ENCODE results near the gene TNP2. TPM values are rescaled to one million over a fixed set of nuclear protein-coding genes. Genes with fewer than 3 reads are reported as not detected.

The TNP2 gene
- polyA plus RNA-seq, 4 donors, result not detected

- H3K27me3 ChIP-seq (ENCODE audit: control insufficient read depth in 3 of 3, insufficient read depth in 3 of 3, low read length in 3 of 3), result peaks cover 0 to 2% (median 0%) of the 10 kb centered on the region in 3 donors
- DNase-seq, result no peak
- no peak overlapping the region for H3K27ac ChIP-seq (ENCODE audit: low read depth in 1 of 3, low read length in 2 of 3)
- H3K4me1 ChIP-seq (ENCODE audit: control insufficient read depth in 3 of 3, insufficient read depth in 2 of 3, low read depth in 1 of 3, low read length in 2 of 3), result no peaks in the 10 kb centered on the region
- H3K4me3 ChIP-seq (ENCODE audit: low read depth in 1 of 3, low read length in 3 of 3), result no peak overlapping the region
- FAIRE-seq, result no peak
- WGBS, 3 donors, result 62 to 88% (median 74%) methylated on average over 12 of the region's 12 CpGs
- no peaks in the 10 kb centered on the region for H3K9me3 ChIP-seq (ENCODE audit: control insufficient read depth in 2 of 2, insufficient read depth in 1 of 2, low read depth in 1 of 2, low read length in 1 of 2)
- no peaks in the 10 kb centered on the region for H3K36me3 ChIP-seq (ENCODE audit: control insufficient read depth in 3 of 3, insufficient read depth in 2 of 3, low read depth in 1 of 3, low read length in 3 of 3)
Observed at GRCh38 chr16:11242658-11243057, 26.5 kb downstream of the TNP2 start.

- FAIRE-seq, result no peak
Observed at GRCh38 chr16:11241480-11242204, 27.5 kb downstream of the TNP2 start.

GRCh38 chr16:11240636-11241473 is 28.3 kb downstream of the TNP2 start:
- Histone ChIP-seq H3K27ac (ENCODE audit: low read depth in 1 of 3, low read length in 2 of 3) (no peak overlapping the region), H3K27me3 (ENCODE audit: control insufficient read depth in 3 of 3, insufficient read depth in 3 of 3, low read length in 3 of 3) (peaks cover 0 to 2% (median 0%) of the 10 kb centered on the region in 3 donors), H3K9me3 (ENCODE audit: control insufficient read depth in 2 of 2, insufficient read depth in 1 of 2, low read depth in 1 of 2, low read length in 1 of 2) (no peaks in the 10 kb centered on the region), H3K36me3 (ENCODE audit: control insufficient read depth in 3 of 3, insufficient read depth in 2 of 3, low read depth in 1 of 3, low read length in 3 of 3) (no peaks in the 10 kb centered on the region), H3K4me3 (ENCODE audit: low read depth in 1 of 3, low read length in 3 of 3) (no peak overlapping the region), H3K4me1 (ENCODE audit: control insufficient read depth in 3 of 3, insufficient read depth in 2 of 3, low read depth in 1 of 3, low read length in 2 of 3) (peaks cover 0 to 1% (median 0%) of the 10 kb centered on the region in 3 donors)
- DNase-seq (peak in 1 of 2 donors; percentile 59), FAIRE-seq (no peak)
- WGBS, 3 donors, result 44 to 58% (median 55%) methylated on average over 10 of the region's 10 CpGs

More at GRCh38 chr16:11241480-11242204, 27.5 kb downstream of the TNP2 start:
- H3K27ac ChIP-seq (ENCODE audit: low read depth in 1 of 3, low read length in 2 of 3), result no peak overlapping the region
- WGBS, 3 donors, result 94 to 96% (median 95%) methylated on average over 5 of the region's 5 CpGs
- DNase-seq, result no peak
- H3K36me3 ChIP-seq (ENCODE audit: control insufficient read depth in 3 of 3, insufficient read depth in 2 of 3, low read depth in 1 of 3, low read length in 3 of 3), result no peaks in the 10 kb centered on the region
- no peak overlapping the region for H3K4me3 ChIP-seq (ENCODE audit: low read depth in 1 of 3, low read length in 3 of 3)
- H3K27me3 ChIP-seq (ENCODE audit: control insufficient read depth in 3 of 3, insufficient read depth in 3 of 3, low read length in 3 of 3), result peaks cover 0 to 2% (median 0%) of the 10 kb centered on the region in 3 donors
- H3K4me1 ChIP-seq (ENCODE audit: control insufficient read depth in 3 of 3, insufficient read depth in 2 of 3, low read depth in 1 of 3, low read length in 2 of 3), result no peaks in the 10 kb centered on the region
- H3K9me3 ChIP-seq (ENCODE audit: control insufficient read depth in 2 of 2, insufficient read depth in 1 of 2, low read depth in 1 of 2, low read length in 1 of 2), result no peaks in the 10 kb centered on the region

DNA sequence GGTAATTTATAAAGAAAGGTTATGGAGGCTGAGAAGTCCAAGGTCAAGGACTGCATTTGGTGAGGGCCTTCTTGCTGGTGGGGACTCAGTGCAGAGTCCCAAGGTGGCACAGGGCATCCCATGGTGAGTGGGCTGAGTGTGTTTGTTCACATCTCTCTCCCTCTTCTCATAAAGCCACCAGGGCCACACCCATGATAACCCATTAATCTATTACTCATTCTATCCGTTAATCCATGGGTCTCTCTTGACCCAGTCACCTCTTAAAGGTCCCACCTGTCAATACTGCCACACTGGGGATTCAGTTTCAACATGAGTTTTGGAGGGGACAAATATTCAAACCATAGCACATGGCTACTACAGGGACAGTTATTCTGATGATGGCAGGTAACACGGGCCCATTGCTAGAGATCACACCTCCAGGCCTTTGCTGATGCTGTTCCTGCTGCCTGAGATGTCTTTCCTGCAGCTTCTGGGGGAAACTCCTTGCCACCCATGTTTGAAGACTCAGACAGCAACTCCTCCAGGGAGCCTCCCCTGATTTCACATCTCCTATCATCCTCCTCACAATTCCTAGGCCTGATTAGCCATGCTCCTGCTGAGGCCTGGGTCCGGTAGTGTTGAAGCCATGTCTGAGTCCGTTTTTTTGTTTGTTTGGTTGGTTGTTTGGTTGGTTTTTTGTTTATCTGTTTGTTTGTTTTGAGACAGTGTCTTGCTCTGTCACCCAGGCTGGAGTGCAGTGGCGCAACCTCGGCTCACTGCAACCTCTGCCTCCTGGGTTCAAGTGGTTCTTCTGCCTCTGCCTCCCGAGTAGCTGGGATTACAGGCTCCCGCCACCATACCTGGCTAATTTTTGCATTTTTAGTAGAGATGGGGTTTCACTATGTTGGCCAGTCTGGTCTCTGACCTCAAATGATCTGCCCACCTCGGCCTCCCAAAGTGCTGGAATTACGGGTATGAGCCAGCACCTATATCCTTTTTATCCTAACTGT is 29.2 kb downstream of the TNP2 start:
- no peak overlapping the region for H3K4me3 ChIP-seq (ENCODE audit: low read depth in 1 of 3, low read length in 3 of 3)

GRCh38 chr16:11238272-11239202 is 30.6 kb downstream of the TNP2 start:
- FAIRE-seq (no peak), DNase-seq (no peak)
- 95 to 96% (median 96%) methylated on average over 15 of the region's 15 CpGs for WGBS, 3 donors
- Histone ChIP-seq H3K9me3 (ENCODE audit: control insufficient read depth in 2 of 2, insufficient read depth in 1 of 2, low read depth in 1 of 2, low read length in 1 of 2) (no peaks in the 10 kb centered on the region), H3K4me3 (ENCODE audit: low read depth in 1 of 3, low read length in 3 of 3) (no peak overlapping the region), H3K4me1 (ENCODE audit: control insufficient read depth in 3 of 3, insufficient read depth in 2 of 3, low read depth in 1 of 3, low read length in 2 of 3) (peaks cover 0 to 4% (median 0%) of the 10 kb centered on the region in 3 donors), H3K27me3 (ENCODE audit: control insufficient read depth in 3 of 3, insufficient read depth in 3 of 3, low read length in 3 of 3) (no peaks in the 10 kb centered on the region), H3K36me3 (ENCODE audit: control insufficient read depth in 3 of 3, insufficient read depth in 2 of 3, low read depth in 1 of 3, low read length in 3 of 3) (no peaks in the 10 kb centered on the region), H3K27ac (ENCODE audit: low read depth in 1 of 3, low read length in 2 of 3) (no peak overlapping the region)

More for the DNA sequence above, 29.2 kb downstream of the TNP2 start:
- H3K4me1 ChIP-seq (ENCODE audit: control insufficient read depth in 3 of 3, insufficient read depth in 2 of 3, low read depth in 1 of 3, low read length in 2 of 3), result peaks cover 0 to 4% (median 0%) of the 10 kb centered on the region in 3 donors
- FAIRE-seq, result no peak
- no peak for DNase-seq
- no peak overlapping the region for H3K27ac ChIP-seq (ENCODE audit: low read depth in 1 of 3, low read length in 2 of 3)
- peaks cover 0 to 2% (median 0%) of the 10 kb centered on the region in 3 donors for H3K27me3 ChIP-seq (ENCODE audit: control insufficient read depth in 3 of 3, insufficient read depth in 3 of 3, low read length in 3 of 3)
- WGBS, 3 donors, result 57 to 77% (median 70%) methylated on average over 10 of the region's 10 CpGs
- no peaks in the 10 kb centered on the region for H3K9me3 ChIP-seq (ENCODE audit: control insufficient read depth in 2 of 2, insufficient read depth in 1 of 2, low read depth in 1 of 2, low read length in 1 of 2)
- no peaks in the 10 kb centered on the region for H3K36me3 ChIP-seq (ENCODE audit: control insufficient read depth in 3 of 3, insufficient read depth in 2 of 3, low read depth in 1 of 3, low read length in 3 of 3)

- Histone ChIP-seq H3K9me3 (ENCODE audit: control insufficient read depth in 2 of 2, insufficient read depth in 1 of 2, low read depth in 1 of 2, low read length in 1 of 2) (no peaks in the 10 kb centered on the region), H3K27ac (ENCODE audit: low read depth in 1 of 3, low read length in 2 of 3) (no peak overlapping the region), H3K36me3 (ENCODE audit: control insufficient read depth in 3 of 3, insufficient read depth in 2 of 3, low read depth in 1 of 3, low read length in 3 of 3) (no peaks in the 10 kb centered on the region), H3K4me1 (ENCODE audit: control insufficient read depth in 3 of 3, insufficient read depth in 2 of 3, low read depth in 1 of 3, low read length in 2 of 3) (peaks cover 0 to 11% (median 0%) of the 10 kb centered on the region in 3 donors), H3K4me3 (ENCODE audit: low read depth in 1 of 3, low read length in 3 of 3) (no peak overlapping the region), H3K27me3 (ENCODE audit: control insufficient read depth in 3 of 3, insufficient read depth in 3 of 3, low read length in 3 of 3) (peaks cover 0 to 3% (median 0%) of the 10 kb centered on the region in 3 donors)
- no peak for DNase-seq
- 81 to 83% (median 81%) methylated on average over 10 of the region's 10 CpGs for WGBS, 3 donors
- FAIRE-seq, result no peak
Observed at GRCh38 chr16:11236461-11237254, 32.5 kb downstream of the TNP2 start.

DNA sequence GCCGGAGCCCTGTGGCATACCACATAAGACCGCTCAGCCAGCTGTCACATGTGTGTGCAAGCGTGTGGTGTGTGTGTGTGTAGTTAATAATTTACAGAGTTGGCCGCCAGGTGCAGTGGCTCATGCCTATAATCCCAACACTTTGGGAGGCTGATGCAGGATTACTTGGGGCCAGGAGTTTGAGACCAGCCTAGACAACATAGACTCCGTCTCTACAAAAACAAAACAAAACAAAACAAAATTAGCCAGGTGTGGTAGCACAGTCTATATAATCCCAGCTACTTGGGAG is 33.5 kb downstream of the TNP2 start:
- no peaks in the 10 kb centered on the region for H3K36me3 ChIP-seq (ENCODE audit: control insufficient read depth in 3 of 3, insufficient read depth in 2 of 3, low read depth in 1 of 3, low read length in 3 of 3)
- H3K4me3 ChIP-seq (ENCODE audit: low read depth in 1 of 3, low read length in 3 of 3), result no peak overlapping the region
- WGBS, 3 donors, result 14 to 57% (median 31%) methylated on average over 5 of the region's 5 CpGs
- H3K27ac ChIP-seq (ENCODE audit: low read depth in 1 of 3, low read length in 2 of 3), result peak overlapping the region in 1 of 3 donors; percentile 9
- peaks cover 0 to 3% (median 0%) of the 10 kb centered on the region in 3 donors for H3K27me3 ChIP-seq (ENCODE audit: control insufficient read depth in 3 of 3, insufficient read depth in 3 of 3, low read length in 3 of 3)
- DNase-seq (peak; percentile 70 to 80), FAIRE-seq (no peak)
- no peaks in the 10 kb centered on the region for H3K9me3 ChIP-seq (ENCODE audit: control insufficient read depth in 2 of 2, insufficient read depth in 1 of 2, low read depth in 1 of 2, low read length in 1 of 2)
- H3K4me1 ChIP-seq (ENCODE audit: control insufficient read depth in 3 of 3, insufficient read depth in 2 of 3, low read depth in 1 of 3, low read length in 2 of 3), result peaks cover 0 to 11% (median 0%) of the 10 kb centered on the region in 3 donors

All from small intestine (tissue), 7 donors.